ENCODE results near the gene ZBED2. TPM values are rescaled to one million over a fixed set of nuclear protein-coding genes. Genes with fewer than 3 reads are reported as not detected.

Gene ZBED2
- total RNA-seq, 1 experiment from 2014 or later, result 54.7 TPM

DNA sequence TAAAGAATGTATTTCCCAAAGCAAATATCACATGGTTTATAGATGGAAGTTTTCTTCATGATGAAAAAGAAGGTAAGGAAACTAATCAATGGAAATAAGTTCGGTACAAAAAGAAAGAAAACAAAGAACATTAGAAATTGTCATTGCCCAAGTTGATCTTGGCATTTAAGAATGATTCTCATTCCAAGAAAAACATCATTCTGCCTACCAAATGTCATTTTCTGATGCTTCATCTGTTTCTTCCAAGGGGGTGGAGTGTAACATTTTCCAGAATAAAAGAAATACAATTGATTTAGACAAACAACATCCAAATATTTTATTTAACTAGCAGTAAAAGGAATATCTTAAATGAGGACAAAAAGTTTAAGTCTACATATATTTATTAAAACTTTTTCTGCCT lies 3.0 kb upstream of the ZBED2 start:
- H3K27ac ChIP-seq, result no peak overlapping the region
- TF ChIP-seq EZH2 (IDR thresholded peaks at IDR 0.05; ENCODE audit: low read depth), result no peak
- TF ChIP-seq, protein P1, sequence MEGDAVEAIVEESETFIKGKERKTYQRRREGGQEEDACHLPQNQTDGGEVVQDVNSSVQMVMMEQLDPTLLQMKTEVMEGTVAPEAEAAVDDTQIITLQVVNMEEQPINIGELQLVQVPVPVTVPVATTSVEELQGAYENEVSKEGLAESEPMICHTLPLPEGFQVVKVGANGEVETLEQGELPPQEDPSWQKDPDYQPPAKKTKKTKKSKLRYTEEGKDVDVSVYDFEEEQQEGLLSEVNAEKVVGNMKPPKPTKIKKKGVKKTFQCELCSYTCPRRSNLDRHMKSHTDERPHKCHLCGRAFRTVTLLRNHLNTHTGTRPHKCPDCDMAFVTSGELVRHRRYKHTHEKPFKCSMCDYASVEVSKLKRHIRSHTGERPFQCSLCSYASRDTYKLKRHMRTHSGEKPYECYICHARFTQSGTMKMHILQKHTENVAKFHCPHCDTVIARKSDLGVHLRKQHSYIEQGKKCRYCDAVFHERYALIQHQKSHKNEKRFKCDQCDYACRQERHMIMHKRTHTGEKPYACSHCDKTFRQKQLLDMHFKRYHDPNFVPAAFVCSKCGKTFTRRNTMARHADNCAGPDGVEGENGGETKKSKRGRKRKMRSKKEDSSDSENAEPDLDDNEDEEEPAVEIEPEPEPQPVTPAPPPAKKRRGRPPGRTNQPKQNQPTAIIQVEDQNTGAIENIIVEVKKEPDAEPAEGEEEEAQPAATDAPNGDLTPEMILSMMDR (conservative IDR thresholded peaks at IDR 0.05), result no peak
- H3K4me1 ChIP-seq (replicated peaks; ENCODE audit: insufficient read depth), result peaks cover 20% of the 10 kb centered on the region
- BruUV-seq (replicated peaks), result no TSS peak
- H3K9me3 ChIP-seq (ENCODE audit: insufficient read depth, low read depth), result no peaks in the 10 kb centered on the region; the same call in 1 of the 2 replicates
- H3K4me2 ChIP-seq, result no peak overlapping the region
- no peak overlapping the region for H2AFZ ChIP-seq
- no peaks in the 10 kb centered on the region for H3K27me3 ChIP-seq (ENCODE audit: insufficient read depth, low read depth)
- H4K20me1 ChIP-seq (ENCODE audit: insufficient read depth), result no peaks in the 10 kb centered on the region
- no peaks in the 10 kb centered on the region for H3K36me3 ChIP-seq (ENCODE audit: low read depth)
- intact Hi-C loops (cut with micrococcal nuclease; ENCODE audit: unreplicated experiment), result no loop called here
- H3K9me2 ChIP-seq (ENCODE audit: insufficient read depth), result no peaks in the 10 kb centered on the region
- H3K4me3 ChIP-seq, result no peak overlapping the region
- ChIA-PET POLR2A (ENCODE audit: unreplicated experiment) (no interaction called here), CTCF (no interaction called here)
- peaks cover 20% of the 10 kb centered on the region for H3F3A ChIP-seq (ENCODE audit: insufficient read depth, low read depth)
- H3K79me2 ChIP-seq (ENCODE audit: low read depth), result no peaks in the 10 kb centered on the region
- DNase-seq, result no peak

DNA sequence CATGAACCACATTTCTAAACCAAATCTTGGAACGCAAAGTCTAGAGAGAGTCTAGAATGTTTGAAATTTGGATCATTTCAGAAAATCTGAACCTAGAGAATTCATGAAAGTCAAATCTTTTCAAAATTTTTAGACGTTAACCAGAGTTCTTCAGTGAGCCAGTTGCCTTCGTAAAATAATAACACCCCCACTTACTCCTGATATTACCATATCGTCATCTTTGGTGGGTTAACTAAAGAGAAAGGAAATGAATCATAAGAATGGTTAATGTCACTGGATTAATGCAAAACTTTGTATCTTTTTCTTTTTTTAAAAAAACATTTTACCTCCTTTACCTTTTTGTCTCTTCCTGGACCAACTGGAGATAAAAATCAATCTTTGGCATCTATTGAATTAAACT lies 1.2 kb upstream of the ZBED2 start:
- TF ChIP-seq, protein P1 (conservative IDR thresholded peaks at IDR 0.05), result no peak
- TF ChIP-seq EZH2 (IDR thresholded peaks at IDR 0.05; ENCODE audit: low read depth), result no peak
- H3K4me2 ChIP-seq, result no peak overlapping the region
- no TSS peak for BruUV-seq (replicated peaks)
- no peak overlapping the region for H3K27ac ChIP-seq
- ChIA-PET POLR2A (ENCODE audit: unreplicated experiment) (no interaction called here), CTCF (no interaction called here)
- intact Hi-C loops (cut with micrococcal nuclease; ENCODE audit: unreplicated experiment), result no loop called here
- H3K27me3 ChIP-seq (ENCODE audit: insufficient read depth, low read depth), result no peaks in the 10 kb centered on the region
- H4K20me1 ChIP-seq (ENCODE audit: insufficient read depth), result no peaks in the 10 kb centered on the region
- H3K4me1 ChIP-seq (replicated peaks; ENCODE audit: insufficient read depth), result peaks cover 20% of the 10 kb centered on the region
- no peaks in the 10 kb centered on the region for H3K79me2 ChIP-seq (ENCODE audit: low read depth)
- no peak for DNase-seq
- no peaks in the 10 kb centered on the region for H3K9me2 ChIP-seq (ENCODE audit: insufficient read depth)
- no peaks in the 10 kb centered on the region; the same call in 1 of the 2 replicates for H3K9me3 ChIP-seq (ENCODE audit: insufficient read depth, low read depth)
- no peak overlapping the region for H2AFZ ChIP-seq
- peaks cover 20% of the 10 kb centered on the region for H3F3A ChIP-seq (ENCODE audit: insufficient read depth, low read depth)
- no peaks in the 10 kb centered on the region for H3K36me3 ChIP-seq (ENCODE audit: low read depth)
- H3K4me3 ChIP-seq, result no peak overlapping the region

DNA sequence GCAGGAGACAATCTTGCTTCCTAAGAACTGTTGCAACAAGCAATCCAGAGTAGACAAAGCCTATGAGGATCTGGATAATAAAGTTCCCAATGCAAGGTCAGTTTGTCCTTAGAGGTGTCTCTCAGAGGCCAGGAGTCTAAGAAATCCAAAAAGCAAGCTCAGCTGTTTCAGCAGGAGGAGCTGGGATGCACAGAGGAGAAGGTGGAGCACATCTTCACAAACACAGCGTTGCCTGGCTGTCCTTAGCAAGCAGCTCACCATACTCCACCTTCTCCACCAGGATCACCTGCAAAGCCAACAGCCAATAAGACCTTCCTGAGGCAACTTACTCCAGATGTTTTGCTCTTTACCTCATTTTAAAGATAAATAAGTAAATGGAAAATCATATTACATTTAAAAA lies 365 bp downstream of the ZBED2 start:
- CTCF ChIA-PET, result interaction anchor here (0.9 to 2.1 kb wide), 4 partner anchors 10 to 74 kb away, joined by 4 to 7 read pairs (median 4); no protein-coding TSS in a partner anchor
- intact Hi-C loops (cut with micrococcal nuclease; ENCODE audit: unreplicated experiment), result loop anchor here (1.0 to 2.0 kb wide), 3 partner anchors 9 to 481 kb away; no protein-coding TSS in a partner anchor
- BruUV-seq (replicated peaks), result TSS peak; percentile 83

More for the DNA sequence above, 365 bp downstream of the ZBED2 start:
- Histone ChIP-seq H2AFZ (0 out of 2 replicates have a peak overlapping the region, but pooled peaks have one; percentile 2), H3K27ac (peak overlapping the region; percentile 57), H3K36me3 (ENCODE audit: low read depth) (no peaks in the 10 kb centered on the region), H3K79me2 (ENCODE audit: low read depth) (no peaks in the 10 kb centered on the region), H3K4me1 (replicated peaks; ENCODE audit: insufficient read depth) (peaks cover 27% of the 10 kb centered on the region), H4K20me1 (ENCODE audit: insufficient read depth) (no peaks in the 10 kb centered on the region), H3K9me2 (ENCODE audit: insufficient read depth) (no peaks in the 10 kb centered on the region), H3K27me3 (ENCODE audit: insufficient read depth, low read depth) (no peaks in the 10 kb centered on the region), H3K4me3 (no peak overlapping the region), H3K9me3 (ENCODE audit: insufficient read depth, low read depth) (no peaks in the 10 kb centered on the region; the same call in 1 of the 2 replicates), H3F3A (ENCODE audit: insufficient read depth, low read depth) (peaks cover 20% of the 10 kb centered on the region), H3K4me2 (peak overlapping the region; percentile 27)
- no peak for TF ChIP-seq EZH2 (IDR thresholded peaks at IDR 0.05; ENCODE audit: low read depth)
- TF ChIP-seq, protein P1 (conservative IDR thresholded peaks at IDR 0.05), result no peak
- DNase-seq, result no peak
- POLR2A ChIA-PET (ENCODE audit: unreplicated experiment), result interaction anchor here (0.6 to 1.4 kb wide), 11 partner anchors 13 to 940 kb away, joined by 3 to 30 read pairs (median 6); partner anchors contain the start of gene ABHD10

Measured in PC-9 (cell line).